HEK293 (cell line): Measurements from ENCODE around the gene PCID2.

Experiments
- BCL11B ChIP-seq: fragments of 450-650 bp; formaldehyde crosslinking; IDR thresholded peaks from 2 replicates; pipeline ENCODE4 v1.5.1; 2016; ENCODE audit warnings: low read depth, missing biosample characterization, missing genetic modification characterization
- HOXA7 ChIP-seq: sonication (generic); formaldehyde crosslinking; IDR thresholded peaks from 2 replicates; pipeline ENCODE4 v1.8.1; 2022; ENCODE audit warnings: missing genetic modification reagents, borderline replicate concordance
- IKZF3 ChIP-seq: fragments of 450-650 bp; IDR thresholded peaks from 2 replicates; pipeline ENCODE4 v1.5.0; 2018; ENCODE audit warnings: missing biosample characterization, mild to moderate bottlenecking, missing genetic modification characterization, moderate library complexity
- KLF16 ChIP-seq: fragments of 450-650 bp; formaldehyde crosslinking; IDR thresholded peaks from 2 replicates; pipeline ENCODE4 v1.5.1; 2017; ENCODE audit warnings: missing biosample characterization, missing genetic modification characterization
- KLF7 ChIP-seq: fragments of 450-650 bp; formaldehyde crosslinking; IDR thresholded peaks from 2 replicates; pipeline ENCODE4 v1.5.1; 2016; ENCODE audit warnings: missing biosample characterization, missing genetic modification characterization, borderline replicate concordance
- KLF9 ChIP-seq: fragments of 450-650 bp; formaldehyde crosslinking; IDR thresholded peaks from 2 replicates; pipeline ENCODE4 v1.5.1; 2016; ENCODE audit warnings: missing biosample characterization, missing genetic modification characterization, low read depth
- OSR2 ChIP-seq: fragments of 450-650 bp; formaldehyde crosslinking; IDR thresholded peaks from 2 replicates; pipeline ENCODE4 v1.5.1; 2016; ENCODE audit warnings: missing biosample characterization, missing genetic modification characterization
- RBAK ChIP-seq: fragments of 450-650 bp; formaldehyde crosslinking; IDR thresholded peaks from 2 replicates; pipeline ENCODE4 v1.5.1; 2016; ENCODE audit warnings: missing biosample characterization, missing genetic modification characterization
- SP2 ChIP-seq: fragments of 450-650 bp; formaldehyde crosslinking; IDR thresholded peaks from 2 replicates; pipeline ENCODE4 v1.5.1; 2016; ENCODE audit warnings: missing biosample characterization, missing genetic modification characterization
- TCF7L2 ChIP-seq: IDR thresholded peaks from 2 replicates; pipeline ENCODE4 v1.6.1; 2011; ENCODE audit warnings: low read depth, mild to moderate bottlenecking, inconsistent platforms, low read length, moderate library complexity, borderline replicate concordance
- ZFP41 ChIP-seq: fragments of 450-650 bp; formaldehyde crosslinking; IDR thresholded peaks from 2 replicates; pipeline ENCODE4 v1.5.1; 2016; ENCODE audit warnings: missing biosample characterization, missing genetic modification characterization, borderline replicate concordance
- ZIC2 ChIP-seq: fragments of 450-650 bp; formaldehyde crosslinking; IDR thresholded peaks from 2 replicates; pipeline ENCODE4 v1.5.1; 2016; ENCODE audit warnings: missing biosample characterization, missing genetic modification characterization
- ZNF121 ChIP-seq: fragments of 450-650 bp; formaldehyde crosslinking; IDR thresholded peaks from 2 replicates; pipeline ENCODE4 v1.5.1; 2016; ENCODE audit warnings: missing biosample characterization, missing genetic modification characterization
- ZNF18 ChIP-seq: fragments of 450-650 bp; formaldehyde crosslinking; IDR thresholded peaks from 2 replicates; pipeline ENCODE4 v1.5.1; 2016; ENCODE audit warnings: missing biosample characterization, missing genetic modification characterization
- ZNF184 ChIP-seq: fragments of 450-650 bp; IDR thresholded peaks from 2 replicates; pipeline ENCODE4 v1.5.1; 2018; ENCODE audit warnings: missing biosample characterization, mild to moderate bottlenecking, missing genetic modification characterization
- ZNF19 ChIP-seq: fragments of 450-650 bp; formaldehyde crosslinking; IDR thresholded peaks from 2 replicates; pipeline ENCODE4; 2016; ENCODE audit warnings: missing biosample characterization, missing genetic modification characterization, low read depth
- ZNF239 ChIP-seq: fragments of 450-650 bp; formaldehyde crosslinking; IDR thresholded peaks from 2 replicates; pipeline ENCODE4 v1.5.1; 2016; ENCODE audit warnings: missing biosample characterization, missing genetic modification characterization
- ZNF266 ChIP-seq: fragments of 450-650 bp; formaldehyde crosslinking; IDR thresholded peaks from 2 replicates; pipeline ENCODE4 v1.5.1; 2016; ENCODE audit warnings: missing biosample characterization, missing genetic modification characterization, low read depth
- ZNF292 ChIP-seq: fragments of 450-650 bp; formaldehyde crosslinking; IDR thresholded peaks from 2 replicates; pipeline ENCODE4 v1.5.1; 2016; ENCODE audit warnings: low read depth, missing biosample characterization, missing genetic modification characterization, borderline replicate concordance
- ZNF302 ChIP-seq: fragments of 450-650 bp; formaldehyde crosslinking; IDR thresholded peaks from 2 replicates; pipeline ENCODE4 v1.5.1; 2016; ENCODE audit warnings: missing biosample characterization, missing genetic modification characterization, low read depth
- ZNF335 ChIP-seq: fragments of 450-650 bp; formaldehyde crosslinking; conservative IDR thresholded peaks from 2 replicates; pipeline ENCODE4 v1.5.1; 2016; ENCODE audit warnings: missing biosample characterization, missing genetic modification characterization
- ZNF426 ChIP-seq: fragments of 450-650 bp; formaldehyde crosslinking; IDR thresholded peaks from 2 replicates; pipeline ENCODE4 v1.5.1; 2017; ENCODE audit warnings: missing biosample characterization, missing genetic modification characterization, mild to moderate bottlenecking, inconsistent platforms, moderate library complexity
- ZNF449 ChIP-seq: fragments of 450-650 bp; formaldehyde crosslinking; IDR thresholded peaks from 2 replicates; pipeline ENCODE4 v1.5.1; 2017; ENCODE audit warnings: missing biosample characterization, mild to moderate bottlenecking, missing genetic modification characterization, moderate library complexity
- ZNF514 ChIP-seq: fragments of 450-650 bp; formaldehyde crosslinking; IDR thresholded peaks from 2 replicates; pipeline ENCODE4 v1.5.1; 2016; ENCODE audit warnings: missing biosample characterization, missing genetic modification characterization
- ZNF521 ChIP-seq: fragments of 450-650 bp; formaldehyde crosslinking; IDR thresholded peaks from 2 replicates; pipeline ENCODE4 v1.5.1; 2017; ENCODE audit warnings: missing biosample characterization, mild to moderate bottlenecking, missing genetic modification characterization
- ZNF600 ChIP-seq: fragments of 450-650 bp; formaldehyde crosslinking; IDR thresholded peaks from 2 replicates; pipeline ENCODE4 v1.5.1; 2016; ENCODE audit warnings: missing biosample characterization, missing genetic modification characterization
- ZNF626 ChIP-seq: fragments of 450-650 bp; sonication (Bioruptor Pico); formaldehyde crosslinking; IDR thresholded peaks from 2 replicates; pipeline ENCODE4 v1.5.1; 2018; ENCODE audit warnings: missing biosample characterization, missing genetic modification characterization, inconsistent platforms
- ZNF629 ChIP-seq: fragments of 450-650 bp; formaldehyde crosslinking; IDR thresholded peaks from 2 replicates; pipeline ENCODE4 v1.5.1; 2017; ENCODE audit warnings: missing biosample characterization, missing genetic modification characterization
- ZNF658 ChIP-seq: fragments of 450-650 bp; formaldehyde crosslinking; IDR thresholded peaks from 2 replicates; pipeline ENCODE4; 2016; ENCODE audit warnings: missing biosample characterization, missing genetic modification characterization
- ZNF670 ChIP-seq: fragments of 450-650 bp; formaldehyde crosslinking; IDR thresholded peaks from 2 replicates; pipeline ENCODE4 v1.5.1; 2016; ENCODE audit warnings: missing biosample characterization, missing genetic modification characterization, low read depth
- ZNF747 ChIP-seq: fragments of 450-650 bp; formaldehyde crosslinking; IDR thresholded peaks from 2 replicates; pipeline ENCODE4 v1.5.1; 2016; ENCODE audit warnings: missing biosample characterization, missing genetic modification characterization
- TF ChIP-seq, protein P1 (sequence below): fragments of 450-650 bp; IDR thresholded peaks from 2 replicates; pipeline ENCODE4 v1.5.1; 2018; ENCODE audit warnings: missing biosample characterization, mild to moderate bottlenecking, missing genetic modification characterization
- TF ChIP-seq, protein P2 (sequence below): fragments of 450-650 bp; formaldehyde crosslinking; IDR thresholded peaks from 2 replicates; pipeline ENCODE4 v1.5.1; 2016; ENCODE audit warnings: missing biosample characterization, missing genetic modification characterization

PCID2 gene

DNA sequence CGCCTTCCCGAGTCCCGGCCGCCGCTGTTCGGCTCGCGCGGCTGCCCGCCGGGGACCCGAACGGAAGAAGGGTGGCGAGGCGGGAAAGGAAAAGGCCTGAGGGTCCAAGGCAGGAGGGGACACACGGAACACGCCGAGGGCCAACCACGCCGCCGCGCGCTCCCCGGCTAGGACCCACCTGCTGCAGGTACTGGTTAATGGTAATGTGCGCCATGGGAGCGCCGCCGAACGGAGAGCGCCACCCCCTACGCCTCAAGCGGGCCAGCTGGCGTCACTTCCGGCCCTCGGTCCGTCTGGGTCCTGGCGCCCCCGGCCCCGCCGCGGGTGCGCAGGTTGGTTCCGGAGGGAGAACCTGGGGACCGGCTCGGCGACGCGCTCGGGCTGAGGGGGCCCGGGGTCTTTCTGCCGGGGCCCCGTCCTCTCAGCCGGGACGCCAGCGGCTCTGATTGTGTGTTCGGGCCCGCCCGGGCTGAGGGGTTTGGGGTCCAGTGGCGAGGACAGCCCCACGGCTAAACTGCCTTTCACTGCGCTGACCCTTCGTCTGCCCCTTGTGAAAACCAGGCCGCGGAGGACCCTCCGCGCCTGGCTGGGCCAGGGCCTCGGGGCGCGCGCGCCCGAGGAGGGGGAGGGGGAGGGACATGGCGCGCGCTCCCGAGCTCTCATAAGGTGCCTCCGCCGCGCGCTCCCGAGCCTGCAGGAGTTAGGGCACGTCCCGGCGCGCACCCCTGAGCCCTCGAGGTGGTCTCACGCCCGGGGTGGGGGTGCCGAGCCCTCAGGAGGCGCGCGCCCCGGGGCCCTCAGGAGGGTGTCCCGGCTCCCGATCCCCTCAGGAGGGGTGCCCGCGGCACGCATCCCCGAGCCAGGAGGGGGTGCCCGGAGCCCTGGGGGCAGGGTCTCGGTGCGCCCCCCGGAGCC, at the start of gene PCID2 (continued):
- no peak for TF ChIP-seq RBAK (tag by site-specific recombination)
- TF ChIP-seq KLF16: no peak
- TF ChIP-seq ZNF292: no peak
- TF ChIP-seq SP2 (tag by site-specific recombination): peak; percentile 88
- TF ChIP-seq, protein P1, sequence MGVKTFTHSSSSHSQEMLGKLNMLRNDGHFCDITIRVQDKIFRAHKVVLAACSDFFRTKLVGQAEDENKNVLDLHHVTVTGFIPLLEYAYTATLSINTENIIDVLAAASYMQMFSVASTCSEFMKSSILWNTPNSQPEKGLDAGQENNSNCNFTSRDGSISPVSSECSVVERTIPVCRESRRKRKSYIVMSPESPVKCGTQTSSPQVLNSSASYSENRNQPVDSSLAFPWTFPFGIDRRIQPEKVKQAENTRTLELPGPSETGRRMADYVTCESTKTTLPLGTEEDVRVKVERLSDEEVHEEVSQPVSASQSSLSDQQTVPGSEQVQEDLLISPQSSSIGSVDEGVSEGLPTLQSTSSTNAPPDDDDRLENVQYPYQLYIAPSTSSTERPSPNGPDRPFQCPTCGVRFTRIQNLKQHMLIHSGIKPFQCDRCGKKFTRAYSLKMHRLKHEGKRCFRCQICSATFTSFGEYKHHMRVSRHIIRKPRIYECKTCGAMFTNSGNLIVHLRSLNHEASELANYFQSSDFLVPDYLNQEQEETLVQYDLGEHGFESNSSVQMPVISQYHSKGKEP: peak; percentile 66; the same call in 1 of the 2 replicates
- TF ChIP-seq ZNF335: peak; percentile 91
- TF ChIP-seq ZNF426: no peak
- no peak for TF ChIP-seq HOXA7 (CRISPR knock-in tag)
- TF ChIP-seq, protein P2, sequence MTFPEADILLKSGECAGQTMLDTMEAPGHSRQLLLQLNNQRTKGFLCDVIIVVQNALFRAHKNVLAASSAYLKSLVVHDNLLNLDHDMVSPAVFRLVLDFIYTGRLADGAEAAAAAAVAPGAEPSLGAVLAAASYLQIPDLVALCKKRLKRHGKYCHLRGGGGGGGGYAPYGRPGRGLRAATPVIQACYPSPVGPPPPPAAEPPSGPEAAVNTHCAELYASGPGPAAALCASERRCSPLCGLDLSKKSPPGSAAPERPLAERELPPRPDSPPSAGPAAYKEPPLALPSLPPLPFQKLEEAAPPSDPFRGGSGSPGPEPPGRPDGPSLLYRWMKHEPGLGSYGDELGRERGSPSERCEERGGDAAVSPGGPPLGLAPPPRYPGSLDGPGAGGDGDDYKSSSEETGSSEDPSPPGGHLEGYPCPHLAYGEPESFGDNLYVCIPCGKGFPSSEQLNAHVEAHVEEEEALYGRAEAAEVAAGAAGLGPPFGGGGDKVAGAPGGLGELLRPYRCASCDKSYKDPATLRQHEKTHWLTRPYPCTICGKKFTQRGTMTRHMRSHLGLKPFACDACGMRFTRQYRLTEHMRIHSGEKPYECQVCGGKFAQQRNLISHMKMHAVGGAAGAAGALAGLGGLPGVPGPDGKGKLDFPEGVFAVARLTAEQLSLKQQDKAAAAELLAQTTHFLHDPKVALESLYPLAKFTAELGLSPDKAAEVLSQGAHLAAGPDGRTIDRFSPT: peak; percentile 10; the same call in 1 of the 2 replicates
- TF ChIP-seq ZNF266 (tag by site-specific recombination): no peak
- TF ChIP-seq BCL11B (tag by site-specific recombination): peak; percentile 83; the same call in 1 of the 2 replicates
- TF ChIP-seq TCF7L2: no peak
- no peak for TF ChIP-seq ZNF626 (tag by site-specific recombination)
- no peak for TF ChIP-seq ZNF747
- TF ChIP-seq ZNF600 (tag by site-specific recombination): peak; percentile 27; the same call in 1 of the 2 replicates
- peak; percentile 92 for TF ChIP-seq ZNF121 (tag by site-specific recombination)
- TF ChIP-seq ZNF658 (tag by site-specific recombination): no peak
- TF ChIP-seq ZIC2 (tag by site-specific recombination): peak; percentile 72
- no peak for TF ChIP-seq ZNF670 (tag by site-specific recombination)
- peak; percentile 63; the same call in 1 of the 2 replicates for TF ChIP-seq ZNF184
- TF ChIP-seq ZNF19 (tag by site-specific recombination): no peak
- TF ChIP-seq ZFP41 (tag by site-specific recombination): peak; percentile 87; the same call in 1 of the 2 replicates
- TF ChIP-seq KLF7: peak; percentile 91
- TF ChIP-seq OSR2 (tag by site-specific recombination): peak; percentile 45
- TF ChIP-seq ZNF302 (tag by site-specific recombination): no peak
- no peak for TF ChIP-seq ZNF514 (tag by site-specific recombination)
- peak; percentile 58 for TF ChIP-seq ZNF18 (tag by site-specific recombination)
- TF ChIP-seq ZNF449 (tag by site-specific recombination): peak; percentile 48; the same call in 1 of the 2 replicates
- no peak for TF ChIP-seq ZNF521 (tag by site-specific recombination)
- peak; percentile 75 for TF ChIP-seq KLF9 (tag by site-specific recombination)
- peak; percentile 61 for TF ChIP-seq IKZF3 (tag by site-specific recombination)
- TF ChIP-seq ZNF239 (tag by site-specific recombination): no peak
- TF ChIP-seq ZNF629 (tag by site-specific recombination): peak; percentile 89
